ENCODE measurements around the gene ZMIZ1. TPM values are rescaled to one million over a fixed set of nuclear protein-coding genes. Genes with fewer than 3 reads are reported as not detected.

The ZMIZ1 gene
- total RNA-seq, 1 experiment from 2014 or later: 42.3 TPM

DNA sequence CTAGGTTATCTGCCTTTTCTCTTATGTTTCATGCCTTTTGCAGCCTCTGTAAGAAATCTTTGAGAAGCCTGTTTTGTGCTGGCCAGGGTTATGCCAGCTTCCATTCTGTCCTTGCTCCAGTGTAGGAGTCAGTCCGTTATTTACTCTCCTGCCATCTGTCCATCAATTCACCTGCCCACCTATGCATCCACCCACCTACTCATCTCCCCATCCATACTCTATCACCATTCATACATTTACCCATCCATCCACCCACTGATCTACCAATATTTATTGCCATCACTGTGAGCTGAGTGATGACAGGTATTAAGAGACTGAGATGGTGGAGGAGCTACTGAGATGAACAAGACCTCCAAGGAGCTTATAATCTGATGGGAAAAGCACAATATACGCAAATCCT lies 265.8 kb downstream of the ZMIZ1 start:
- intact Hi-C loops (cut with micrococcal nuclease; ENCODE audit: unreplicated experiment): no loop called here
- H3K36me3 Mint-ChIP-seq (ENCODE audit: insufficient read depth, unreplicated experiment): no peaks in the 10 kb centered on the region
- no peaks in the 10 kb centered on the region for H3K9me3 ChIP-seq
- TF ChIP-seq, protein P1, sequence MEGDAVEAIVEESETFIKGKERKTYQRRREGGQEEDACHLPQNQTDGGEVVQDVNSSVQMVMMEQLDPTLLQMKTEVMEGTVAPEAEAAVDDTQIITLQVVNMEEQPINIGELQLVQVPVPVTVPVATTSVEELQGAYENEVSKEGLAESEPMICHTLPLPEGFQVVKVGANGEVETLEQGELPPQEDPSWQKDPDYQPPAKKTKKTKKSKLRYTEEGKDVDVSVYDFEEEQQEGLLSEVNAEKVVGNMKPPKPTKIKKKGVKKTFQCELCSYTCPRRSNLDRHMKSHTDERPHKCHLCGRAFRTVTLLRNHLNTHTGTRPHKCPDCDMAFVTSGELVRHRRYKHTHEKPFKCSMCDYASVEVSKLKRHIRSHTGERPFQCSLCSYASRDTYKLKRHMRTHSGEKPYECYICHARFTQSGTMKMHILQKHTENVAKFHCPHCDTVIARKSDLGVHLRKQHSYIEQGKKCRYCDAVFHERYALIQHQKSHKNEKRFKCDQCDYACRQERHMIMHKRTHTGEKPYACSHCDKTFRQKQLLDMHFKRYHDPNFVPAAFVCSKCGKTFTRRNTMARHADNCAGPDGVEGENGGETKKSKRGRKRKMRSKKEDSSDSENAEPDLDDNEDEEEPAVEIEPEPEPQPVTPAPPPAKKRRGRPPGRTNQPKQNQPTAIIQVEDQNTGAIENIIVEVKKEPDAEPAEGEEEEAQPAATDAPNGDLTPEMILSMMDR (IDR thresholded peaks at IDR 0.05; ENCODE audit: insufficient read depth in 1 of 2, low read depth in 1 of 2, low read length in 1 of 2, severe bottlenecking in 1 of 2, unreplicated experiment in 1 of 2): no peak
- no peak for DNase-seq
- H3K9me3 Mint-ChIP-seq (ENCODE audit: unreplicated experiment): no peaks in the 10 kb centered on the region
- POLR2A ChIA-PET: interaction anchor here (0.6 kb wide), 1 partner anchor 1425 kb away, joined by 3 read pairs; no protein-coding TSS in a partner anchor
- no peaks in the 10 kb centered on the region for H3K36me3 ChIP-seq (ENCODE audit: control insufficient read depth, insufficient read depth, low read length)
- CTCF ChIA-PET: interaction anchor here (0.6 kb wide), 1 partner anchor 96 kb away, joined by 3 read pairs; no protein-coding TSS in a partner anchor
- no peak overlapping the region for H3K27ac Mint-ChIP-seq (ENCODE audit: unreplicated experiment)
- no peak overlapping the region for H3K4me3 Mint-ChIP-seq (ENCODE audit: unreplicated experiment)
- H3K4me1 Mint-ChIP-seq (ENCODE audit: low read depth, unreplicated experiment): no peaks in the 10 kb centered on the region
- no peaks in the 10 kb centered on the region for H3K27me3 Mint-ChIP-seq (ENCODE audit: insufficient read depth, unreplicated experiment)
- BruUV-seq (replicated peaks): no TSS peak
- H3K4me1 ChIP-seq: no peaks in the 10 kb centered on the region
- H3K4me3 ChIP-seq (ENCODE audit: low read depth, low read length): no peak overlapping the region
- no peaks in the 10 kb centered on the region for H3K27me3 ChIP-seq (replicated peaks; ENCODE audit: control insufficient read depth, insufficient read depth, low read length)

DNA sequence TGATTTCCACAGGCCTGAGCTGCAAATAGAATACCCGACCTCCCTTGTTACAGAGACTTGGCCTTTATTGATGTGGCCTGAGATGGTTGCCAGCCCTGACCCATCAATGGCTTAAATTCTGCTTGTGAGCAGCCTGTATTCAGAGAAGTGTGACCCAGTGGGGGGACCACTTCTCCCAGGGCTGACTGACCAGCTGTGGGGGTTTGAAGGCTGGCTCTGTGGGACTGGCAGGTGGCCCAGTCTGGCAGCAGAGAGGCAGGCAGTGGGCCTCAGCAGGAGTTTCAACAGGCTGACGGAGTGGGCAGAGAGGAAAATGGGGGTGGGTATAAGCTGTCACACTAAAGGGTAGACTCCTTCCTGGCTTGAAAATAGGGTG lies 266.3 kb downstream of the ZMIZ1 start:
- H3K4me1 Mint-ChIP-seq (ENCODE audit: low read depth, unreplicated experiment): no peaks in the 10 kb centered on the region
- BruUV-seq (replicated peaks): no TSS peak
- Histone ChIP-seq H3K36me3 (ENCODE audit: control insufficient read depth, insufficient read depth, low read length) (no peaks in the 10 kb centered on the region), H3K4me3 (ENCODE audit: low read depth, low read length) (no peak overlapping the region), H3K4me1 (no peaks in the 10 kb centered on the region), H3K9me3 (no peaks in the 10 kb centered on the region), H3K27me3 (replicated peaks; ENCODE audit: control insufficient read depth, insufficient read depth, low read length) (no peaks in the 10 kb centered on the region)
- H3K27ac Mint-ChIP-seq (ENCODE audit: unreplicated experiment): no peak overlapping the region
- no peak overlapping the region for H3K4me3 Mint-ChIP-seq (ENCODE audit: unreplicated experiment)
- ChIA-PET CTCF (no interaction called here), POLR2A (no interaction called here)
- no peak for DNase-seq
- H3K27me3 Mint-ChIP-seq (ENCODE audit: insufficient read depth, unreplicated experiment): no peaks in the 10 kb centered on the region
- intact Hi-C loops (cut with micrococcal nuclease; ENCODE audit: unreplicated experiment): no loop called here
- H3K9me3 Mint-ChIP-seq (ENCODE audit: unreplicated experiment): no peaks in the 10 kb centered on the region
- TF ChIP-seq, protein P1 (IDR thresholded peaks at IDR 0.05; ENCODE audit: insufficient read depth in 1 of 2, low read depth in 1 of 2, low read length in 1 of 2, severe bottlenecking in 1 of 2, unreplicated experiment in 1 of 2): no peak
- no peaks in the 10 kb centered on the region for H3K36me3 Mint-ChIP-seq (ENCODE audit: insufficient read depth, unreplicated experiment)

DNA sequence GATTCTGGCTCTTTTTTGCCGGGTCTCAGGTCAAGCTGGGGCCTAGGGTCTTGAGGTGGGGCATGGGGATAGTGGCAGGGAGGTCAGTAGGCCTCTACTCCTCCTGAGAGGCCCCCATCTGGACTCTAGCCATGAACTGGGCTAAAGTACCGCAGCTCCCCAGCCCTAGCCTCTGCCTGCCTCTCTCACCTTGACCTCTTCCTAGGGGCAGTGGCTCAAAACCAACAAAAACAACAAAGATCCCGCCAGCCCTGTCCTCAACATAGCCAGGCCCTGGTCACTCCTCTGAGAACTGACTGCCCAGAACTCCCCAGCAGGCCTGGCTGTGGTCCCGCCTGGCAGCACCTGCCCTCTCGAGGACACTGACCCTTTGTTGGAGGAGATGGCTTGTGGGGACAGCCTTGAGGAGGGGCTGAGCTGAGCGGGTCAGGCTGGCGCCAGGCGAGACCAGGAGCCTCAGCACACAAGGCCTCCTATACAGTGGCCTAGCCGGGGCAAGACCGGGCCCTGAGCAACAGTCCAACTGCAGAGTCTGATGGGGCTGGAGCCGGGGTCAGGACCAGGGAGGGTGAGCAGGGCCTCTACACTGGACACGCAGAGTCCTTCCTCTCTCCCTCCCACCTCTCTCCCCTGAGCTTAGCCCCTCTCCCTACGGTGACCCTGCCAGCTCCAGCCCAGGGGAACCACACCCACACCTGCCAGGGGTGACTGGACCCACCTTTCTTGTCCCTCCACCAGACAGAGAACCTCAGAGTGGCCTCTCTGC lies 266.9 kb downstream of the ZMIZ1 start:
- intact Hi-C loops (cut with micrococcal nuclease; ENCODE audit: unreplicated experiment): no loop called here
- Histone ChIP-seq H3K4me1 (no peaks in the 10 kb centered on the region), H3K9me3 (no peaks in the 10 kb centered on the region), H3K27me3 (replicated peaks; ENCODE audit: control insufficient read depth, insufficient read depth, low read length) (no peaks in the 10 kb centered on the region), H3K4me3 (ENCODE audit: low read depth, low read length) (no peak overlapping the region), H3K36me3 (ENCODE audit: control insufficient read depth, insufficient read depth, low read length) (no peaks in the 10 kb centered on the region)
- Mint-ChIP-seq H3K27ac (ENCODE audit: unreplicated experiment) (no peak overlapping the region), H3K27me3 (ENCODE audit: insufficient read depth, unreplicated experiment) (no peaks in the 10 kb centered on the region), H3K36me3 (ENCODE audit: insufficient read depth, unreplicated experiment) (no peaks in the 10 kb centered on the region), H3K4me3 (ENCODE audit: unreplicated experiment) (no peak overlapping the region), H3K9me3 (ENCODE audit: unreplicated experiment) (no peaks in the 10 kb centered on the region), H3K4me1 (ENCODE audit: low read depth, unreplicated experiment) (no peaks in the 10 kb centered on the region)
- CTCF ChIA-PET: no interaction called here
- no peak for DNase-seq
- POLR2A ChIA-PET: no interaction called here
- TF ChIP-seq, protein P1 (IDR thresholded peaks at IDR 0.05; ENCODE audit: insufficient read depth in 1 of 2, low read depth in 1 of 2, low read length in 1 of 2, severe bottlenecking in 1 of 2, unreplicated experiment in 1 of 2): no peak
- no TSS peak for BruUV-seq (replicated peaks)

Data from Caco-2 (cell line).